HG03565 (cell line): ENCODE measurements around the gene ARFGAP3.

ENCODE experiments used
- ATAC-seq: cut with Tn5 transposase; IDR thresholded peaks from one replicate; pipeline ENCODE4 v1.9.1; 2021; ENCODE audit warnings: mild to moderate bottlenecking, moderate library complexity; ENCODE audit not compliant: unreplicated experiment

The ARFGAP3 gene

GRCh38 chr22:42825796-42826195 is 31.3 kb downstream of the ARFGAP3 start:
- no peak for ATAC-seq

DNA sequence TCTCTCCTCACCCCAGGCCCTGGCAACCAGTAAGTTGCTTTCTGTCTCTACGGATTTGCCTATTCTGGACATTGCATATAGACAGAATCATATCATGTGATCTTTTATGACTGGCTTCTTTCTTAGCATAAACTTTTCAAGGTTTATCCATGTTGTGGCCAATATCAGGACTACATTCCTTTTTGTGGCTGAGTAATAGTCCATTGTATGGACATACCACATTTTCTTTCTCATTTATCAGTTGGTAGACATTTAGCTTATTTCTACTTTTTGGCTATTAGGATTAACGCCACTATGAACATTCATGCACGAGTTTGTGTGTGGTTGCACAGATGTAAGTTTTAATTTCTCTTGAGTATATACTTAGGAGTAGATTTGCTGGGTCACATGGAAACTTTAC is 35.7 kb downstream of the ARFGAP3 start:
- no peak for ATAC-seq

DNA sequence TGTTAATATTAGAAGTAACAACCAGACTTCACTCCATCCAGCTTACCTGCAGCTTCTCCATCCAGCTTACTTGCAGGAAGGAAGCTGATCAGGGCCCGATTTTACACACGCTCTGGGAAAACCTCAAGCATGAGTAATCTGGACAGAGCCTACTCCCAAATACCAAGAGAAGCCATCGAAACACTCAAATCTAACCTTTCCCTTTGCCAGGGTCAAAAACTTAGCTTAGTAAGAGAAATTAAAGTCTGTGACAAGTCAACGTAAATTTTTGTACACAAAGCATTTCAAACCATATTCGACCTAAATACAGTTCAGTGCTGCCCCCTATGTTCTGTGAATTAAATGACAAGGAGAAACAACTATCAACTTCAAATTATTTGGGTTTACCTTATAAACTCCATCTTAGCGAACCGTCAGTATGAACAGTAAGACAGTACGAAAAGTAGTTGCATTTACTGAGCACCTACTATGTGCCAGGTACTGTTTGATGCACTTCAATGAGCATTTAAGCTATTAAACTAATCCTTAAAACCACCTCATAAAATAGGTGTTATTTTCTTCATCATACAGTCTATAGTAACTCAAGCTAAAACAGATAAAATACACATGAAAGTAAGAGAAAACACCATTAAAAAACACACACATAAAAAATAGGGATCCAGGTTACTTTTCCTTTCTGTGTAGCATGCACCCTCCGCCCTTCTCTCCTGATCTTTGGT is 36.9 kb downstream of the ARFGAP3 start:
- ATAC-seq, result no peak

DNA sequence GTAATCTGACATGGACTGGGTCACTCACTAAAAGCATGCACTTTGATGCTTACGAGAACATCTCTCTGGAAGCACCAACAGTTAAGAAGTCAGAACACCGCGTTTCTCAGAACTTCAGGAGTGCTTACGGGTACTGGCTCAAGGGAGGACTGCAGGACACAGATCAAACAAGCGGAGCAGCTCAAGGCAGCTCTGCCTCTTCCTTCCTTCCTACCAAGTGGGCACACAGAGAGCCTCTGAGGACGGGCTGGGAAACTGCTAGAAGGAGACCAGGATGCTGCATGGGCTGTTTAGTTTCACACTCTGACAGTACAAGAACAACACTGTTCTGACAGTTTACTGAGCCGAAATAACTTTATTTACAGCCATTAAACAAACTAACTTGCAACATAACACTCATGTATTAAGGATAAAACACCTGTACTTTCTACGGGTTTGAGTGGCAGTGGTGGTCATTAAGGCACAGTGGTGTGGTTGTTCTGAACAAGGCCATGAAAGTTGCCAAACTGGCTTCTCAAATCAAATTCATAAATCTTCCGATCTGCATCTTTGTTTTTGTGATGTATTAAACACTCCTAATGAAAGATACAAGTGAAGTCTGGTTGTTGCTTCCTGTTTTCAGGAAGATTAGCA is 37.5 kb downstream of the ARFGAP3 start:
- ATAC-seq, result no peak

DNA sequence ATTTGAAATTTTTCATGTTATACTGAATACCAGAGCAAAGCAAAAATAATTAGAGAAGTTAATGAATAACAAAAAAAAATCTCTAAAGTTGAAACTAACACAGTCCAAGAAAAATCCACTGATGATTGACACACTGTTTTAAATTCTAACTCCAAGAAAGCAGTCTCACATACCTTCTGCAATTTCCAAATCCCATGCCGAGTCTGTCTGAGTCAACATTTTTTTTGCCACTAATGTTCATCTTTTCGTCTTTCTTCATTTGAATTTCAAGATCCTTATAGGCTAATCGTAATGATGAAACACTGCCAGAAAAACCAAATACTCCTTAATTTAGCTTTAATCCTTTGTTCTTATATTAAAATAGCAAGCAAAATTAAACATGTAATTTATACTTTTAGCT is 39.5 kb downstream of the ARFGAP3 start:
- ATAC-seq, result no peak

- ATAC-seq, result no peak
Observed at GRCh38 chr22:42816336-42816735, 40.7 kb downstream of the ARFGAP3 start.

DNA sequence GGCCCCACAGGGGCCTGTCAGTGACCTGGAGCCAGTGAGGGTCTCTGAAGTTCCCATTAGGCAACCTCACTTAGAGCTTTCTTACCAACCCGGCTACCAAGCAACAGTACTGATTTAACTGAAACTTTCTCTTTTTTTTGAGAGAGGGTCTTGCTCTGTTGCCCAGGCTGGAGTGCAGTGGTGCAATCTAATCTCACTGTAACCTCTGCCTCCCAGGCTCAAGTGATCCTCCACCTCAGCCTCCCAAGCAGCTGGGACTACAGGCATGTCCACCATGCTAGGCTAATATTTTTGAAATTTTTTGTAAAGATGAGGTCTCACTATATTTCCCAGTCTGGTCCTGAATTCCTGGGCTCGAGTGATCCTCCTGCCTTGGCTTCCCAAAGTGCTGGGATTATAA is 42.5 kb downstream of the ARFGAP3 start:
- ATAC-seq, result no peak

DNA sequence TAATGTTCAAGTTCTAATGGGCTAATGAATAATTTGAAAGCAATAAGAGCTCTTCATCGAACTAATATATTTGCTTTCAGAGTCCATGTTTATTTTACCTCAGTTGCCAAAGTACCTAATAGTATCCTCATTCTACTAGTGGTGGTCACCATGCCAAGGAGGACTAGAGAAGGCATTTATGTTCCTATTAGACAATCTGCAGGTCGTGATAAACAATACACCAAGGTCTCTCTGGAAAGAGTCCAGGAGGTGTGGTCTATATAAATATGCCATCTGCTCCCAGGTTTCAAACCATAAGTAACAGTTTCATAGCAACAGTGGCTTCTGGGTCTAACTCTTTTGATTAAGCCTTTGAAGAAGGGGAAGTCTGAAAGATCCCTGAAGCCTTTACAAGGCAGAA is 42.9 kb downstream of the ARFGAP3 start:
- no peak for ATAC-seq

DNA sequence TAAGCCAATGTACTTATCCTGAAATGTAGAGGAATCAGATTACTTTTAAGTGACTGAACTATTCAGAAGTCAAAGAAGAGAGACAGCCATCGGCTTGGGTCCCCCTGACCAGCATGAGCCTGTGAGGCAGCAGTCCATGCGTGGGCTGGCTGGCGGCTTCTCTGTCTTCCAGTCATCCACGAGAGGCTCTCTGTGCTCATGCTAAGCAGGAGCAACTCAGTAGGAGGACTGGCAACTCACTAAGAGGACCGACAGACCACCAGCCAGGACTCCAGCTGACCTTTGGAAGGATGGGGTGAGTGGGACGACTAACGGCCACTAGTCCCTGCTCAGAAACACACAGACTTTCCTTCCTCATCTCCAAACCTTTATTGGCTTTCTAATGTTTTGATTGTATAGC is 43.6 kb downstream of the ARFGAP3 start:
- no peak for ATAC-seq

- ATAC-seq, result no peak
Observed at GRCh38 chr22:42811459-42811858, 45.6 kb downstream of the ARFGAP3 start.

DNA sequence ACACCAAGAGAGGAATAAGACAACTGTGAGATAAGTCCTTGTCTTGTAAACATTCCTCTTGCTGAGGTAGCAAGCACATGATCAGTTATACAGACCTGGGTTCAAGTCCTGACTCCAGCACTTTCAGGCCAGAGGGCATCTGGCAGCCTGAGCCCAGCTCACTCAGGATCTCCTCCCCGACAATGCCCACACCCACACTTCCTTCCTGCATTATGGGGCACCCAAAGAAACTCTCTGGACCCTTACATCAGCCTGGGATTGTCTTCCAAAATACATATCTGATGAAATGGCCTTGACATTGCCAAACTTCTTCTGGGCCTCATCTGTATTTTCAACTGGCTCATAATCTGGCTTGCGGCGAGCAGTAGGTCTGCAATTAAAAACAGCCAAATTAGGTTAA is 48.6 kb downstream of the ARFGAP3 start:
- no peak for ATAC-seq

DNA sequence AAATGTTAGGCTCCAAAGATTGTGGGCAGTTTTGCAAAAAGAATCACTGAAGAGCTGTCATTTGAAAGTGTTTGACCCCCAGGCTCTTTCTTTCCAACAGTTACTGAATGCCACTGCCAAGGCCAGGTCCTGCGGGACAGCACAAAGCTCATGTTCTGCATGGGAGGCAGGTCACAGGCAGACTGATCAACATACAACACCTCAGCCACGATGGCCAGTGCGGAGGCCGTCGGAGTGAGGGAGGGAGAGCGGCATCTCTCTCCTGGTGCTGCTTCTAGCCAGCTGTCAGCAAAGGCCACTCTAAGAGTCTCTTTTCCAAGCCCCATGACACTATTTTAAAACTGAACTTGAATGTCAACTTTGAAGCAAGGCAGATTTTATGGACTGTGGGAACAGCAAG is 49.9 kb downstream of the ARFGAP3 start:
- no peak for ATAC-seq

- no peak for ATAC-seq
Observed at GRCh38 chr22:42805998-42806830, 50.9 kb downstream of the ARFGAP3 start.

DNA sequence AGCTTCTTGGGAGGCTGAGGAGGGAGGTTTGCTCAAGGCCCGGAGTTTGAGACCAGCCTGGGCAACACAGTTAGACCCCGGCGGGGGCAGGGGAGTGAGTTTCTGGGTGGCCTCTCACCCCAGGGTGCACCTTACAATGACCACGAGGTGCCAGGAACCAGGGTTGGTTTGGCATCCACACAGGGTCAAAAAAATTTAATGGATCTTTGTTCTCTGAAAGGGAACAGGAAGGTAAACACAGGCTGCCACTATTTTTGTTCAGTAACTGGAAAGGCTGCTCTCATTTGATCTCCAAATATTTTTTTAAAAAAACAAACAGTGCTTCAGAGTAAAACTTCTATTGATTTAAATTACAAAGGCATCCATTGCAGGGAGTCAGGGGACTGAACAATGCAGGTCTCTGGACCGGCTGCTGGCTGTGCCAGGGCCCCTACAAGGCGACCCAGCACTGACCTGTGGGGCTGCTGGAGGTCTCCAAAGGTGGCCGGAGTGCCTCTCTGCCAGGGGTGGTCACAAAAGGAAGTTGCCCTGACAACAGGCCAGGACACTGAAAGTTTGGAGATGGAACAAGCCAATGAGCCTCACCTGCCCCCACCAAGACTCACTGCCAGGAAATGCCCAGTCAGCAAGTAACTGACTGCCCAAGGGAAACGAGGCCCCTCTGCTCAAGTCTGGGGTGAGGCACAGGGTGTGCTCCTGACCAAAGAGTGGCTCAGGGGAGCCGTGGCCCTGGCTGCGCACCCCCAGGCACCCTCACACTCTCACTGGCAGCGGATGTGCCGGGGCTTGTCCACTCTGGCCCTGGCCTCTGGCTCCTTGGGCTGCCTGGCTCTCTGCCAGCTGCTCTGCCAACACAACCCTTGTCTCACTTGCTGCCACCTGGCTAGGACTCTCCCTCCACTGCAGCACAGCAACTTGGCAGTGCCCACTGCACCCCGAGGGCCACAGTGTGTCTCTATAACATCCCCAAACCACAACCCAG is 51.8 kb downstream of the ARFGAP3 start:
- no peak for ATAC-seq

- ATAC-seq, result no peak
Observed at GRCh38 chr22:42803389-42803788, 53.7 kb downstream of the ARFGAP3 start.

DNA sequence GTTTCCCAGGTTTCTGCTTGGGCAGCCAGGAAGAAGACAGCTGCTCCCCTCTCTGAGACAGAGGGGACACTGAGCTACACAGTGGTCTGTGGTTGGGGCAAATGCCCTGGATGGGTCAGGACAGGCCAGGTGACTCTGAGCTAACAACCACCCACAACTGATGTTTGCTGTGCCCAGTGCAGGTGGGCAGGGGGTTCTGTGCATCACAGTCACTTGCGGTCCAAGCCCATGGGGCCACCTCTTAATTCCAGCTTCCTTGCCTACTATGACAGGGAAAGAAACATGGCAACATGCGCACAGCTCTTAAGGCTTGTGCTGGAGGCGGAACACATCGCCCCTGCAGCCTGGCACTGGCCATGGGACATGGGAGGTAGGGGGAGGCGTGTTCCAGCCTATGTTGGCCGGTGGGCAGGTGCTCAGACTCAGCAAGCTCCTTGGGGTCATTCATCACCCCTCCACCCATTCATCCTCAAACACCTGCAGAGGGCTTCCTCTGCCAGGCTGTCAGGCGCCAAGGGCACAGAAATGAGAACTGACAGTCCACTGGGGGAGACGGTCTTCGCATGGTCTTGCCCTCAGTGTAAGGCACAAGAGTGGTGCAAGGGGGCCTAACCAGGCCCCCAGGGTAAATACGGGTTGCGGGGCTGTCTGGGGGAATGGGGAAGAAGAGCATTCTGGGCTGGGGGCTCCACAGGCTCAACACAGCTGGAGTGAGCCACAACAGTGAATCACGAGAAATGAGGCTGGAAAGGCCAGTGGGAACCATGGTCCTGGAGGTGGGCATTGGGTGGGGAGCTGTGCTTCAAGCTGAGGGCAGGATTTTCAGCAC is 55.6 kb downstream of the ARFGAP3 start:
- ATAC-seq, result no peak

DNA sequence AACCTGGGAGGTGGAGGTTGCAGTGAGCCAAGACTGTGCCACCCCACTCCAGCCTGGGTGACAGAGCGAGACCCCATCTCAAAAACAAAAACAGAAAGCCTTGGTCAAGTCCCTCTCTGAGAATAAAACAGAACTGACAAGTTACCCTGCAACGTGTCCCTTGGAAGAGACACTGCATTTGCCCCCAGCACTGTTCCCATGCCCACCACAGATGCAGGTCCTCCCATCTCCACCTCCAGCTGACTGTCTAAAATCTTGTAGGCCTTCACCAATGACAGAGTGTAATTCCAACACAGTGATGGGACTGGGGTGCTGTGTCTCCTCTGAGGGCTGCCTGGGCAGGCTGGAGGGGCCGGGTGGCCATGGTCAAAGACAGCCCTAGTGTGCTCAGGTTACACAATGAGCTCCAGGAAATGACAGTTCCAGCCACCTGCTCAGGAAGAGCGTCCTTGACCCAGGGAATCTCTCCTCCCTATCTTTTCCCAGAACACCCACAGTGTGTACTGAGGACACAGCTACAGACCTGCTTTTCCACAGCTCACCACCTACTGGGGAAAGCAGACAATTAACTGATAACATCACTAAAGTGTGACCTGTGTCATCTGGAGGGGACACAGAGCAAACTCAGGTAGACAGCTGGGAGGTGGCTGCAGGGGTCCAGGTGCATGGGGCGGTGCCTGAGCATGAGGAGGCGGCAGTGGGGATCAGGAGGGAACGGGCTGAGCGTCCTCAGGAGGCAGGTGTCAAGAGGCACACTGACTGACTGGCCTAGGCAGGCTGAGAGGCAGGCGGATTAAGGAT is 56.4 kb downstream of the ARFGAP3 start:
- no peak for ATAC-seq

- no peak for ATAC-seq
Observed at GRCh38 chr22:42799461-42800405, 57.3 kb downstream of the ARFGAP3 start.
